Ectodermal cell (in vitro differentiated cells): ENCODE measurements around the gene PIEZO2.

ENCODE experiments used
- H3K27ac ChIP-seq: 2 replicates; pipeline ENCODE4 v1.7.0; 2013; ENCODE audit warnings: mild to moderate bottlenecking, low read depth, low read length; ENCODE audit not compliant: insufficient read depth, poor library complexity, severe bottlenecking
- H3K27me3 ChIP-seq: 2 replicates; pipeline ENCODE4 v1.7.0; 2013; ENCODE audit warnings: mild to moderate bottlenecking, low read length; ENCODE audit not compliant: insufficient read depth, control insufficient read depth, poor library complexity, severe bottlenecking
- H3K36me3 ChIP-seq: one replicate; pipeline ENCODE4 v1.7.0; 2013; ENCODE audit warnings: low read length; ENCODE audit not compliant: control insufficient read depth, insufficient read depth
- H3K4me1 ChIP-seq: one replicate; pipeline ENCODE4 v1.7.0; 2013; ENCODE audit warnings: low read length; ENCODE audit not compliant: control insufficient read depth, insufficient read depth
- H3K4me3 ChIP-seq: 2 replicates; pipeline ENCODE4 v1.7.0; 2013; ENCODE audit warnings: low read depth, low read length, control low read depth; ENCODE audit not compliant: insufficient read depth
- H3K9me3 ChIP-seq: 2 replicates; pipeline ENCODE4 v1.7.0; 2013; ENCODE audit warnings: mild to moderate bottlenecking, low read length, moderate library complexity; ENCODE audit not compliant: control insufficient read depth
- WGBS, 2 experiments: methylation state at CpG; one replicate each; pipeline ENCODE4 v1.1.7; 2013; ENCODE audit warnings: missing lambda C conversion rate in 2 of 2; 5-methylcytosine and 5-hydroxymethylcytosine counted together

The PIEZO2 gene

GRCh38 chr18:11035814-11036495 lies 113.4 kb downstream of the PIEZO2 start:
- Histone ChIP-seq H3K4me3 (no peak overlapping the region), H3K27me3 (no peaks in the 10 kb centered on the region), H3K36me3 (no peaks in the 10 kb centered on the region), H3K27ac (no peak overlapping the region), H3K9me3 (no peaks in the 10 kb centered on the region), H3K4me1 (no peaks in the 10 kb centered on the region)
- 86 to 95% methylated on average over 2 of the region's 3 CpGs for WGBS, 2 experiments

- WGBS, 2 experiments = 88 to 91% methylated on average over 2 of the region's 2 CpGs
- Histone ChIP-seq H3K4me3 (no peak overlapping the region), H3K27ac (no peak overlapping the region), H3K27me3 (no peaks in the 10 kb centered on the region), H3K9me3 (no peaks in the 10 kb centered on the region), H3K4me1 (no peaks in the 10 kb centered on the region), H3K36me3 (no peaks in the 10 kb centered on the region)
Observed at GRCh38 chr18:11035376-11035775, 114.0 kb downstream of the PIEZO2 start.

GRCh38 chr18:11034884-11035283 lies 114.5 kb downstream of the PIEZO2 start:
- Histone ChIP-seq H3K9me3 (no peaks in the 10 kb centered on the region), H3K36me3 (no peaks in the 10 kb centered on the region), H3K27me3 (no peaks in the 10 kb centered on the region), H3K27ac (no peak overlapping the region), H3K4me3 (no peak overlapping the region), H3K4me1 (no peaks in the 10 kb centered on the region)
- 86 to 89% methylated on average over 4 of the region's 4 CpGs for WGBS, 2 experiments

- no peaks in the 10 kb centered on the region for H3K4me1 ChIP-seq
- no peaks in the 10 kb centered on the region for H3K36me3 ChIP-seq
- H3K27me3 ChIP-seq = no peaks in the 10 kb centered on the region
- no peaks in the 10 kb centered on the region for H3K9me3 ChIP-seq
- 96% methylated on average over 8 of the region's 8 CpGs for WGBS, 2 experiments
- H3K4me3 ChIP-seq = no peak overlapping the region
- H3K27ac ChIP-seq = no peak overlapping the region
Observed at GRCh38 chr18:11033503-11033902, 115.9 kb downstream of the PIEZO2 start.

GRCh38 chr18:11031966-11032365 lies 117.4 kb downstream of the PIEZO2 start:
- no peak overlapping the region for H3K27ac ChIP-seq
- H3K9me3 ChIP-seq = no peaks in the 10 kb centered on the region
- no peak overlapping the region for H3K4me3 ChIP-seq
- no peaks in the 10 kb centered on the region for H3K4me1 ChIP-seq
- WGBS, 2 experiments = 93 to 96% methylated on average over 5 of the region's 5 CpGs
- H3K36me3 ChIP-seq = no peaks in the 10 kb centered on the region
- no peaks in the 10 kb centered on the region for H3K27me3 ChIP-seq

- Histone ChIP-seq H3K4me3 (no peak overlapping the region), H3K27me3 (no peaks in the 10 kb centered on the region), H3K4me1 (no peaks in the 10 kb centered on the region), H3K36me3 (no peaks in the 10 kb centered on the region), H3K9me3 (no peaks in the 10 kb centered on the region), H3K27ac (no peak overlapping the region)
- 96 to 97% methylated on average over 6 of the region's 6 CpGs for WGBS, 2 experiments
Observed at GRCh38 chr18:11029021-11029420, 120.3 kb downstream of the PIEZO2 start.

GRCh38 chr18:11027862-11028261 lies 121.5 kb downstream of the PIEZO2 start:
- no peak overlapping the region for H3K4me3 ChIP-seq
- H3K27me3 ChIP-seq = no peaks in the 10 kb centered on the region
- H3K4me1 ChIP-seq = no peaks in the 10 kb centered on the region
- WGBS, 2 experiments = 91% methylated on average over 4 of the region's 4 CpGs
- H3K36me3 ChIP-seq = no peaks in the 10 kb centered on the region
- H3K27ac ChIP-seq = no peak overlapping the region
- H3K9me3 ChIP-seq = no peaks in the 10 kb centered on the region

GRCh38 chr18:11025671-11026070 lies 123.7 kb downstream of the PIEZO2 start:
- no peaks in the 10 kb centered on the region for H3K36me3 ChIP-seq
- WGBS, 2 experiments = 90 to 95% methylated on average over 4 of the region's 4 CpGs
- no peak overlapping the region for H3K4me3 ChIP-seq
- H3K27ac ChIP-seq = no peak overlapping the region
- no peaks in the 10 kb centered on the region for H3K27me3 ChIP-seq
- H3K9me3 ChIP-seq = no peaks in the 10 kb centered on the region
- peaks cover 12% of the 10 kb centered on the region for H3K4me1 ChIP-seq

GRCh38 chr18:11024928-11025669 lies 124.3 kb downstream of the PIEZO2 start:
- Histone ChIP-seq H3K27ac (no peak overlapping the region), H3K4me3 (no peak overlapping the region), H3K4me1 (peaks cover 16% of the 10 kb centered on the region), H3K9me3 (no peaks in the 10 kb centered on the region), H3K36me3 (no peaks in the 10 kb centered on the region), H3K27me3 (no peaks in the 10 kb centered on the region)
- 95 to 96% methylated on average over 11 of the region's 13 CpGs for WGBS, 2 experiments

GRCh38 chr18:11021477-11021876 lies 127.9 kb downstream of the PIEZO2 start:
- Histone ChIP-seq H3K27me3 (no peaks in the 10 kb centered on the region), H3K4me1 (peaks cover 16% of the 10 kb centered on the region), H3K9me3 (no peaks in the 10 kb centered on the region), H3K4me3 (no peak overlapping the region), H3K36me3 (no peaks in the 10 kb centered on the region), H3K27ac (no peak overlapping the region)
- 85 to 86% methylated on average over 8 of the region's 8 CpGs for WGBS, 2 experiments
